ENCODE results near the gene AZGP1.
A peak's percentile ranks its signal among the peaks of the same experiment; 100 is the strongest.

Gene AZGP1

GRCh38 chr7:99927536-99927935, 48.3 kb downstream of the AZGP1 start:
- ChIA-PET CTCF (interaction anchor here (1.6 kb wide), 1 partner anchor 13 kb away, joined by 4 read pairs; no protein-coding TSS in a partner anchor), POLR2A (no interaction called here)
- no peak for TF ChIP-seq CTCF (IDR thresholded peaks at IDR 0.05; ENCODE audit: insufficient read depth, low read length, missing control alignments)
- DNase-seq (ENCODE audit: low read depth, low spot score) = no peak
- H3K4me3 ChIP-seq (ENCODE audit: low read depth, low read length) = no peak overlapping the region

DNA sequence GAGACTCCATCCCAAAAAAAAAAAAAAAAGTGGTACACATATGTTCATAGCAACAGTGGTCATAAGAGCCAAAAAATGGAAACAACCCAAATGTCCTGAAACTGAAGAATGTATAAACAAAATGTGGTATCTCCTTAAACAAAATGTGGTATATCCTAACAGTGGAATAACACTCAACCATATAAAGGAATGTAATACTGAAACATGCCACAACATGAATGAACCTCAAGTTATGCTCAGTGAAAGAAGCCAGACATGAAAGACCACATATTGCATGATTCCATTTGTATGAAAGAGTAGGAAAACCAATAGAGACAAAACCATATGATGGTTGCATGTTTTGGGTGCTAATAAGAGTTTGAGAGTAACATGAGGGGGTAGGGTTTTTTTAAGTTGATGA, 49.5 kb downstream of the AZGP1 start:
- no peak for TF ChIP-seq CTCF (IDR thresholded peaks at IDR 0.05; ENCODE audit: insufficient read depth, low read length, missing control alignments)
- DNase-seq (ENCODE audit: low read depth, low spot score) = no peak
- H3K4me3 ChIP-seq (ENCODE audit: low read depth, low read length) = no peak overlapping the region
- ChIA-PET POLR2A (no interaction called here), CTCF (no interaction called here)

DNA sequence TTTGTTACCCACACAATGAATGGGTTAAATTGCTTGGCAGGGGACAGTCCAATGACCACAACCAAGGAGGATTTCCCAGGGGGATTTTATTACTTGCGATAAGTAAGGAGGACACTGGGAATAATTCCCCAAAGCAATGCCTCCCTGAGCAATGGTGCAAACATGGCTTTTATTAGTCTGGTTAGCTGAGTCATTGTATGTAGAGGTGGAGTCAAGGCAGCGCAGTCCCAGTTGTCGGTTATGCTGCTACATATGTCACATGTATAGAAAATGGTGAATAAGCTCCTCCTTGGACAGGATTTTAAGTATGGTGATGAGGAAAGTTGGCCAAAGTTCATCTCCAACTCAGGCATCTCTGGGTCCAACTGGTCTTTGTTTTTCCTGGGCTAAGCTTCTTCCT, 52.6 kb downstream of the AZGP1 start:
- no peak for DNase-seq (ENCODE audit: low read depth, low spot score)
- H3K4me3 ChIP-seq (ENCODE audit: low read depth, low read length) = no peak overlapping the region
- POLR2A ChIA-PET = no interaction called here
- CTCF ChIA-PET = interaction anchor here (0.6 to 13.7 kb wide), 3 partner anchors 46 to 66 kb away, joined by 3 to 190 read pairs (median 5); no protein-coding TSS in a partner anchor
- TF ChIP-seq CTCF (IDR thresholded peaks at IDR 0.05; ENCODE audit: insufficient read depth, low read length, missing control alignments) = no peak

DNA sequence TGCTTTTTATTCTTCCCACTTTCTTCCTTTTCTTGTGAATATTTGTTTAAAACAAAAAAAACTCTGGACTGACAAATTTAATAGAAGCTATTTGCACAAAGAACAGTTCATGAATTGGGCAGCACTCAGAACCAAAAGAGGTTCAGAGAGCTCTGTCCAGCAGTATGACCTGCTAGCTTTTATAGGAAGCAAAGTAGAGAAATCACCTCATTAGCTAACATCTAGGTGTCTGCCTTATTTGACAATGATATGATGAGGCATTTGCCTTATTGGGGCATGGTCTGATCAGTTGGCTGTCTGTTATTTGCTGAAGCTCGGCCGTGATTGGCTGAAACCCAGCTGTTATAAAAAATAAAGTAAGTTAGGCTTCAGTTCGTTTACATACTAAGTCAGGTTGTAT, 55.7 kb downstream of the AZGP1 start:
- TF ChIP-seq CTCF (IDR thresholded peaks at IDR 0.05; ENCODE audit: insufficient read depth, low read length, missing control alignments) = no peak
- POLR2A ChIA-PET = interaction anchor here (0.9 kb wide), 1 partner anchor 9 kb away, joined by 4 read pairs; the partner anchor contains the start of gene GJC3
- CTCF ChIA-PET = interaction anchor here (0.7 to 13.7 kb wide), 4 partner anchors 12 to 70 kb away, joined by 3 to 190 read pairs (median 4); no protein-coding TSS in a partner anchor
- DNase-seq (ENCODE audit: low read depth, low spot score) = no peak
- H3K4me3 ChIP-seq (ENCODE audit: low read depth, low read length) = peak overlapping the region; percentile 87

GRCh38 chr7:99919814-99920112, 56.1 kb downstream of the AZGP1 start:
- no peak for TF ChIP-seq CTCF (IDR thresholded peaks at IDR 0.05; ENCODE audit: insufficient read depth, low read length, missing control alignments)
- ChIA-PET CTCF (interaction anchor here (0.7 to 13.7 kb wide), 5 partner anchors 10 to 70 kb away, joined by 3 to 190 read pairs (median 4); partner anchors contain the start of gene GJC3), POLR2A (interaction anchor here (0.6 to 1.5 kb wide), 5 partner anchors 9 to 415 kb away, joined by 3 to 5 read pairs (median 4); partner anchors contain the start of genes GJC3 and ZKSCAN5)
- no peak for DNase-seq (ENCODE audit: low read depth, low spot score)
- peak overlapping the region; percentile 87 for H3K4me3 ChIP-seq (ENCODE audit: low read depth, low read length)

- POLR2A ChIA-PET = interaction anchor here (0.6 to 1.5 kb wide), 5 partner anchors 10 to 414 kb away, joined by 3 to 5 read pairs (median 4); partner anchors contain the start of genes GJC3 and ZKSCAN5
These were observed 56.6 kb downstream of the AZGP1 start, which contains the start of gene TRIM4 for GRCh38 chr7:99918959-99919813. TRIM4 (minus strand) TSS chr7:99919530; CDS start chr7:99919401, 129 bp downstream.

More at GRCh38 chr7:99918959-99919813, 56.6 kb downstream of the AZGP1 start, which contains the start of gene TRIM4:
- CTCF ChIA-PET = interaction anchor here (0.7 to 13.7 kb wide), 11 partner anchors 11 to 214 kb away, joined by 3 to 190 read pairs (median 5); partner anchors contain the start of genes GJC3 and ZSCAN21
- H3K4me3 ChIP-seq (ENCODE audit: low read depth, low read length) = peak within 1 kb of the TSS; percentile 87
- peak; percentile 60 for DNase-seq (ENCODE audit: low read depth, low spot score)
- no peak for TF ChIP-seq CTCF (IDR thresholded peaks at IDR 0.05; ENCODE audit: insufficient read depth, low read length, missing control alignments)
